Measurements from ENCODE around the gene URI1.

DNA sequence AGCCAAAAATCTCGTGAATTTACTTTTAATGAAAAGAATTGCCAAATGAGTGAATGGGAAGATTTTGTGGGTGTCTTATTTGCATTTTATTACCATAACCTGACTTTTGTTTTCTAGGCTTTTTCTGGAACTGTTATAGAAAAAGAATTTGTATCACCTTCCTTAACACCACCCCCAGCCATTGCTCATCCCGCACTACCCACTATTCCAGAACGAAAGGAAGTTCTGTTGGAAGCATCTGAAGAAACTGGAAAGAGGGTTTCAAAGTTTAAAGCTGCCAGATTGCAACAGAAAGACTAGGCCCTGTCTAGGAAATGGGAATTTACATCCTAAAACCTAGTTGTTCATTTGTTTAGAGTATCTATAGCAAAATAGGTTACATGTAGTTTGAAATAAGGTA is 72.7 kb downstream of the URI1 start:
- no peak for TF ChIP-seq POLR2A (IDR thresholded peaks at IDR 0.05)
- TF ChIP-seq, protein P1, sequence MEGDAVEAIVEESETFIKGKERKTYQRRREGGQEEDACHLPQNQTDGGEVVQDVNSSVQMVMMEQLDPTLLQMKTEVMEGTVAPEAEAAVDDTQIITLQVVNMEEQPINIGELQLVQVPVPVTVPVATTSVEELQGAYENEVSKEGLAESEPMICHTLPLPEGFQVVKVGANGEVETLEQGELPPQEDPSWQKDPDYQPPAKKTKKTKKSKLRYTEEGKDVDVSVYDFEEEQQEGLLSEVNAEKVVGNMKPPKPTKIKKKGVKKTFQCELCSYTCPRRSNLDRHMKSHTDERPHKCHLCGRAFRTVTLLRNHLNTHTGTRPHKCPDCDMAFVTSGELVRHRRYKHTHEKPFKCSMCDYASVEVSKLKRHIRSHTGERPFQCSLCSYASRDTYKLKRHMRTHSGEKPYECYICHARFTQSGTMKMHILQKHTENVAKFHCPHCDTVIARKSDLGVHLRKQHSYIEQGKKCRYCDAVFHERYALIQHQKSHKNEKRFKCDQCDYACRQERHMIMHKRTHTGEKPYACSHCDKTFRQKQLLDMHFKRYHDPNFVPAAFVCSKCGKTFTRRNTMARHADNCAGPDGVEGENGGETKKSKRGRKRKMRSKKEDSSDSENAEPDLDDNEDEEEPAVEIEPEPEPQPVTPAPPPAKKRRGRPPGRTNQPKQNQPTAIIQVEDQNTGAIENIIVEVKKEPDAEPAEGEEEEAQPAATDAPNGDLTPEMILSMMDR (IDR thresholded peaks at IDR 0.05), result no peak
